GM18502 (cell line): ENCODE results near the gene GLO1.

Experiments
- ATAC-seq: cut with Tn5 transposase; IDR thresholded peaks from one replicate; pipeline ENCODE4 v1.9.1; 2021; ENCODE audit warnings: mild to moderate bottlenecking; ENCODE audit not compliant: unreplicated experiment, poor library complexity

GLO1 gene

DNA sequence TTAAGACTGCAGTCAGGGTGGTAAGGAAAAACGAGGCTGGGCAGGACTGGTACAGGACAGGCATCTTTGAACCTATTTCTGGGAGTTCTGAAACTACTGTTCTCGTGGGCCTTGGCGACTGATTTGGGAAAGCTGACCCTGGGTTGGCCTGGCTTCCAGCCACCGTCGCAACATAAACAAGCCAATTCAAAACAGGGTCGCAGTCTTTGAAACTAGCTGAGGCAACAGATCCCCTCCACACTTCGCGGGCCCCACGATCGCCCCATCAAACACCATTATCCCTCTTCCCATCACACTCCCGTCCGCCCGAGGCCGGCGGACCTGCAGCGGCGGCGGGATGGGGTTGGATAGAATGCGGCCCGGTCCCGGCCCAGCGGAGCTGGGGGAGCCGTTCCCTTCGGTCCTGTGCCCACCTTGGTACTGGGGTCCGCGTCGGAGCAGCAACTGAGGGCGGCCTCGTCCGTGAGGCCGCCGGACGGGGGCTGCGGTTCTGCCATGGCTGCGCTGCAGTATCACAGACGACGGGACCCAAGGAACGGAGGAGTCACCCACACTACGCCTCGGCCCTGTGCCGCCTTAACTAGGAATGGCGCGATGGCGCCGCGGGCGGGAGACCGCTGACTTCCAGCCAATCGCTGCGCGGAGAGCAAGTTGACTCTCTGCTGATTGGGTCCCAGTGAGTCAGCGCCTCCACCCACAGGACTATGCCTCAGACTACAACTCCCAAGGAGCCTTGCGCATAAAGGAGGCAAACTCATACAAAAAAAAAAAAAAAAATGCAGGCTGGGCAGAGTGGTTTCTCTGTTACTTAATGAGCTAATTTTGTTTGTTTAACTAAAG, at the start of gene GLO1:
TSS of gene GLO1 (minus strand) at position 588 of the 840 bp plus-strand sequence. CDS start at position 497, 91 bp downstream.
- peak; percentile 99 for ATAC-seq

- no peak for ATAC-seq
Observed at GRCh38 chr6:38750968-38751615, 48.1 kb upstream of the GLO1 start.

- ATAC-seq = no peak
Observed at GRCh38 chr6:38749473-38749872, 46.5 kb upstream of the GLO1 start.

DNA sequence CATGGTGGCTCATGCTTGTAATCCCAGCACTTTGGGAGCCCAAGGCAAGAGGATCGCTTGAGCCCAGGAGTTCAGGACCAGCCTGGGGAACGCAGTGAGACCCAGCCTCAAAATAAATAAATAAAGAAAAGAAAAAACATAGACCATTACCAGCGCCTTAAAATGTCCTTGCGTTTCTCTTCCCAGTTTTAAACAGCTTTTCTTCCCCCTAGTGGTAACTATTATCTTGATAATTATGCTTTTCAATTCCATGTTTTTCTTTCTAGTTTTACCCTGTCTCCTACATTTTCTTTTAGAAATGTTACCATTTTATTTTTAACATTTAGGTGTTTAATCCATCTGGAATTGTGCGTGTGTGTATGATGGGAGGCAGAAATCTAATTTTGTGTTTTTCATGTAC, 36.6 kb upstream of the GLO1 start:
- ATAC-seq = no peak

DNA sequence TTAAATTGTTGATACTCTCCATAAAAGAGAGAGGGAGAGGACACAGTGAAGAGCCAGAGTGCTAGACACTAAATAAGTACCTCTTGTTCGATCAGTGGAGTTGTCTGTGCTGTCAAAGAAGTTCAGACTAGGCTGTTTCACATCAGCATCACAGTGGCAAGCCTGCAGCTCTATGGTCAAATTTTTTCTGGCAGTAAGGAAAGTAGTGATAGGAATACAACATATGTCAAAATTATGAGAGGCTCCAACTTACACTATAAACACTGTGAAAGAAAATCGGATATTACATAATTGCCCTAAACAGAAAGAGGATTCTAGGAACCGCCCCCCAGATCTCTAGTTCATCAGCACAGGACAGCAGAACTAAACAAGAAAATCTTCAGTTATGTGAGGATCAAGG, 35.3 kb upstream of the GLO1 start:
- no peak for ATAC-seq

DNA sequence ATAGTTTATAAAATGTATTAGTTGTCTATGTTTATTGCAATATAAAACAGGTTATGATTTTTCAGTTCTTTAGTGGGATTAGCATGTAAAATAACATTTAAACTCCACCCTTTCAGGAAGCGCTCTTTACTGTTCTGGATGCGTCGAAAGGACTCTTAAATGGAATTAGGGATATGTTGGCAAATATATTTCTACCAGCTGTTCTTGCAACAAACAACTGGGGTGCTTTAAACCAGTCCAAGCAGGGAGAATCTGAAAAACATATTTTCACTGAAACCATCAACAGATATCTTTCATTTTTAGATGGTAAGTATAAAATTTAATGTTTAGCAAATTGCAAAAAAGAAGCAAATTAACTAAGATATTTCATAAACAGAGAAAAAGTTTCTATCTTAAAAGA, 34.0 kb upstream of the GLO1 start:
- ATAC-seq = no peak

- no peak for ATAC-seq
Observed at GRCh38 chr6:38730140-38730862, 27.4 kb upstream of the GLO1 start.

GRCh38 chr6:38728203-38728602, 25.3 kb upstream of the GLO1 start:
- ATAC-seq = no peak

DNA sequence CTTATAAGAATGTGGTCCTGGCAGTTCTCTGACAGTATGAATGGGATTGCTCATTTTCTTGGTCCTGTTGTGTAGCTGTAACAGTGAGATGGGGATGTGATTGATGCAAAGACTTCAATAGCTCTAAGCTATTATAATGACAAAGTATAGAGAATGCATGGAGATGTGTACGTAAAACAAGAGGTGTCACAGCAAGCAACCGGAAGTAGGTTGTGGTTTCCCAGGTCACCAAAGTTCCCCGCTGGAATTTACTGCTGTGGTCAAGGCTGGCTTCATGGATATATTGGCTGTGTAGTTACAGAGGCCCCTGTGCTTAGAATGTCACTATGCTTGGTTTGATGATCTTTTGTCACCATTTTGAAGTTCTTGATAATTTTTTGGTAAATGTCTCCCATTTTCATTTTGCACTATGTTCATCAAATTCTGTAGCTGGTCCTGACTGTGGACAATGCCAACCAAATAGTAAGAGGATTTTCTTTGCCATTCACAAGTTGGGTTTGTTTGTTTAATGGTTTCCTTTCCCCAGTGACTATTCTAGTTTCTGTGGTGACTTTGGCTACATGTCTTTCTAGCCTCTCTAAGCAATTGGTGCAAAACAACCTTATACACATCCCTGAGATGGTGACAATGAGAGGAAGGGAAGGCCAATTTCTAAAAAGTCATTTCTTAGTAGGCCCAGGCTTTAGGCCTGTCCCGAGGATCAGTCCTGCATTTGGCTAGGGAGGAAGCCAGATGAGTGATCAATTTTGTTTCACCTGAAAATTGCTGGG, 22.7 kb upstream of the GLO1 start:
- no peak for ATAC-seq

DNA sequence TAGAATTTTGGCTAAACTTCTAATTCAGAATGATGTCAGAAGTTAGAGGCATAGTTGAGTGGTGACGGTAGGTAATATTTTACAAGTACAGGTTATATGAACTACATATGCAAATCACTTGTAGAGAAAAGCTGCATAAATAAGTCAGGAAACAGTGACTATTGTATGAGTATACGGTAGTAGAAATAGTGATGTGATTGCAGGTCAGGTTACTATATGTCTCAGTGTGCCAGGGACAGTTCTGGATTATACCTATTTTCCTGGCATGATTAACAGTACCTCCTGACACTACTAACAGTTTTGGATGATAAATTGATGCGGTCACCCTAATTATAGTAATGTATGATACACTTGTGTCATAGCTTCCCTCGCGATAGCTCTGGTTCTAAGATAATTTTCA, 21.4 kb upstream of the GLO1 start:
- no peak for ATAC-seq

GRCh38 chr6:38723783-38724182, 20.8 kb upstream of the GLO1 start:
- ATAC-seq = no peak

DNA sequence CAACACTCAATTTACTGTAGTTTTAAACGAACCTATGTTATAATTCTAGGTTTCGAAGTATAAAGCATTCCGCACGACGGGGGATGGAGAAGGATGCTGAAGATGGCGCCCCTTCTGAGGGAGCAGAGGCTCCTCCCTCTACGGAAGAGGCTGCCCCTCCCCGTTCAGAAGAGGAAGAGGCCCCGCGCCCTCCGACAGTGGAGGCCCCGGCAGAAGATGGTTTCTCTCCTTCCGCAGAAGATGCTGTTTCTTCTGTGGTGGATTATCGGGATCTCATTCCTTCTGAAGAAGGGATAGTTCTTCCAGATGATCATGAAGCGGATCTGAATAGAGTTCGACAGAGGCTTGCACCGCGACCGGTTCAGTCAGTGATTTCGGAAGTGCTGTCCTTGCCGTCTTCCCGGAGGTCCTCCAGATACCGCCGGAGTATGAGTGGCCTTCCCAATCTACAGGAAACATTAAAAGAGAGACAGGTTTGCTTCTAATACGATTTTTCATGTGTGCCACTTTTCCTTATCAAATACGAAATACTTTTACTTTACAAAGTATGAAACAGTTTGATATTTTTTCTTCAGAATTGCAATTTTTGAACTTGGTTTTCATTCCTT, 19.9 kb upstream of the GLO1 start:
- ATAC-seq = no peak

- no peak for ATAC-seq
Observed at GRCh38 chr6:38722038-38722437, 19.1 kb upstream of the GLO1 start.

DNA sequence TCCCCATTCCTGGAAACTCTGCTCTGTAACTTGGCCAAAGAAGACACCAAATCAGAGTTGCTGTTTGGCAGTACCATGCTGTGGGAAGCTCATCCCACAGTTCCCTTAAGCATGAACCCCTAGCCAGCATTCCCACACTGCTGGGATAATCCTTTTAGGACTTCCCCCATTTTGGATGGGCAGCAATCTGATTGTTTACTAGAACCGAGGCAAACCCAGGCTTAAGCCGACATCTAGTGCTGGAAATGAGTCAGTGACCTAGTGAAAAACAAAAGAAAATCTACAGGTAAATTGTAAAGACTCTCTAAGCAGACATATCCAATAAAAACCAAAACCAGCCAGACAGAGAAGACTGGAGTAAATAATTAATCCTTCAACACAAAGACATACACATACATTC, 17.4 kb upstream of the GLO1 start:
- ATAC-seq = no peak

DNA sequence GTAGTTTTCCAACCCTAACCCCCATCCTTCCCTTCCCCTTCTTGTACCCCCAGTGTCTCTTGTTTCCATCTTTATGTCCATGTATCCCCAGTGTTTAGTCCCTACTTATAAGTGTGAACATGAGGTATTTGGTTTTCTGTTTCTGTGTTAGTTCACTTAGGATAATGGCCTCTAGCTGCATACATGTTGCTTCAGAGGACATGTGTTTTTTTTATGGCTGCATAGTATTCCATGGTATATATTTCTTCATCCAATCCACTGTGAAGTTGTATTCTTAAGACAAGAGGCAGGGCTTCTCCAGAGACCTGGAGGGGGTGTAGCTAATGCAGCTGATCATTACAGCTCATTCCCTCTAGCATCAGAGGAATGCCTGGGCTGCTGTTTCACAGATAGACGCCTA, 16.4 kb upstream of the GLO1 start:
- no peak for ATAC-seq

DNA sequence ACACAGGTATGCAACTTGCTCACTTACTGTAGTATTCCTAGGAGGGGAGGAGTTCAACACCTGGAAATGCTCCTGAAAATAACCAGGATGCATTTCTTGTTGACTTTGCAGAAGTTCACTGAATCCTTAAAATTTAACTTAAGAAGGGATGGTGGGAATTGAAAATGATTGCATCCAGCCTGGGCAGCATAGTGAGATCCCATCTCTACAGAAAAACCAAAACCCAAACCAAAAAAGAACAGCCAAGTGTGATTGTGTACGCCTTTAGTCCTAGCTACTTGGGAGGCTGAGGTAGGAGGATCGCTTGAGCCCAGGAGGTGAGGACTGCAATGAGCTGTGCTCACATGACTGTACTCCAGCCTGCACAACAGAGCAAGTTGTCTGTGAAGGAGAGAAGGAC, 13.9 kb upstream of the GLO1 start:
- ATAC-seq = no peak

DNA sequence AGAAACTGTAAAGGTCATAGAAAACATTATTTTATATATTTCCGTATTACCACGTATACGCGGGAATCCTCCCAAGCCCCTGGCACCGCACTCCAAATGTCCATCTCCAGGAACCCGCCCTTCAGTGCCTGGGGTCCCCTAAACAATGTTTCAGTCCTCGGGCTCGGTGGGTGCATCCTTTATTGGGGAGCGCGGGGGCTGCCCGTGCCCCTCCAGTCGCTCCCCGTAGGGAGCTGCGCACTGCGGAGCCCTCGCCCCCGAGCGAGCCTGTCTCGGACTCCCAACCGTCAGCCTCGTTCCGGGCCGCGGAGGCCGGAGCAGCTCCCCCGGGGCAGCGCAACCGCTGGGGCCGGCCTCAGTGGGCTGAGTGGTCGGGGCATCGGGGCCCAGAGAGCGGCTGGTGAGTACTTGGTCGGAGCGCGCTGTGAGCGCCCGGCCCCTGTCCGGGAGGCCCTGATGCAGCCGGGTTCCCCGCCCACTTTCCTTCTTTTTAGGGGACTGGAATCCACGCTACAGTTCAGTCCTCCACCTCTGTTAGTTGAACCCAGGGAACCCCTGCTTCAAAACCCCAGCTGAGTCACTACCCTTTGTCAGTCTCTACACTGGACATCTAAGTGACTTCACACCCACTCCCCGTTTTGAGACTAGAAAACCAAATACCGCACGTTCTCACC, 12.2 kb upstream of the GLO1 start, which contains the start of gene DNAH8:
TSS of gene DNAH8 (plus strand) at position 296 of the 674 bp plus-strand sequence. CDS start 7,499 bp downstream, outside the sequence.
- no peak for ATAC-seq

DNA sequence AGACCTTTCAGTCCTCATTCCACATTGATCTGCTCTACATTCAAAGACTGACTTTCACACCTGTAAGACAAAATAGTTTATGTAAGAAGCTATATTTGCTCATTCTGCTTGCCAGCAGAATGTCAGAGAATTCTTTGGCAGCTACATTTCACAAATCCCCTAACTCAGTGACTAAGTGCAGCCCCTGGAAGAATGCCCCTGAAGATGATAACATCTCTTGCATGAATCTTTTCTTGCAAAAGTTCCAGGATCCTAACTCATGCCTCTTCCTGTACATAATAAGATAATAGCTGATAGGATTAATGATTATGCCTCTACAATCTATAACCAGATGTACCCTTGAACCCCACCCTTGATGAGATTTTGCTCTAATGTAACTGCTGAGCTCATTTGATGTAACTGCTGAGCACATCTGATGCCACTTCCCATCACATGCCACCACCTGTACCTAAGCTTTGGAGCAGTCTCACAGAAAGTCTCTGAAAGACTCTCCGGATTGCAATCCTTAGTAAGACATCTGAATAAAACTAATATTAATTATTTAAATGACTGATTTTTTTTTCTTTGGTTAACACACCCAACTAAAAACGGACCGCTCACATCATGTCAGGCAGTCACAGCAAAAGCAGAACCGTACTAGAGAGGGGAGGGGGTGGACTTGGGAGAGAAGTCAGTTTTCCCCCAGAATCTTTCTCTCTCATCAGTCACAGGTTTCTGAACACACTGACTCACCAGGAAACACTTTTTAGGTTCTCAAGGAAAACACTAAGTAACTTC, 11.5 kb upstream of the GLO1 start:
- ATAC-seq = no peak

- no peak for ATAC-seq
Observed at GRCh38 chr6:38713812-38714211, 10.9 kb upstream of the GLO1 start.
